Suppressor macrophage (primary cell): Measurements from ENCODE around the gene SLC3A2.
"Not testable (repeated sequence)": the region's sequence is repeated elsewhere in the genome, so short reads cannot be mapped to it uniquely, and the experiment has no call there.

Source experiments
- DNase-seq, 4 experiments: peaks; one replicate each; pipeline ENCODE4 v3.0.0-alpha.2; 2020 to 2022

Gene SLC3A2

DNA sequence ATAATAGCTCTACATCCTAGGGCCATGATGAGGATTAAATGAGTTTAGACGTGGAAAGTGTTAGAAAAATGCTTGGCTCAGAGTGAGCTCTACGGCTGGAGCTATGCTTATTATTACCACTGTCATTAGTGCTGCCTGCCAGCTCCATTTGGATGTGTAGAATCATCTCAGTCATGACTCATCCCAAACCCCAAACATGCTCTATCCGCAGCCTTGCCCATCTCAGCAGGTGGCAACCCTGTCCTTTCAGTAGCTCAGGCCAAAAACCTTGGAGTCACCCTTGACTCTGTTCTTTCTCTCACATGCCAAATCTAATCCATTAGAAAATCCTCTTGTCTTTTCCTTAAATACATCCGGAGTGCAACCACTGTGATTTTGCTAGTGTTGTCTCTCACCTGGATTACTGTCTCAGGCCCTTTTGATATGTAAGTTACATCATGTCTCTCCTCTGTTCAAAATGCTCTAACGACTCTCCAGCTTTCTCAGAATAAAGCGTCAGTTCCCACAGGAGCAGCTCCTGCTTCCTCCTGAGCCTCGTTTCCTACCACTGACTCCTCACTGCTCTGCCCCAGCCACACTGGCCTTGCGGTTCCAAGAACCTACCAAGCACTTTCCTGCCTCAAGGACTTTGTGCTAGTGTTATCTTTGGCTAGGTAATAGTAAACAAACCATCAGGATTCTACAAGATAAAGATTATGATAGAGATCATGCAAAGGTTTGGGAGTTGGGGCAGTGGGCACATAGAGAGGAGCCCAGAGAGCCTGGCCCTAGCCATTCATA, 51.0 kb downstream of the SLC3A2 start:
- DNase-seq: no peak

- DNase-seq: no peak
Observed at GRCh38 chr11:62933285-62933684, 52.6 kb downstream of the SLC3A2 start.

DNA sequence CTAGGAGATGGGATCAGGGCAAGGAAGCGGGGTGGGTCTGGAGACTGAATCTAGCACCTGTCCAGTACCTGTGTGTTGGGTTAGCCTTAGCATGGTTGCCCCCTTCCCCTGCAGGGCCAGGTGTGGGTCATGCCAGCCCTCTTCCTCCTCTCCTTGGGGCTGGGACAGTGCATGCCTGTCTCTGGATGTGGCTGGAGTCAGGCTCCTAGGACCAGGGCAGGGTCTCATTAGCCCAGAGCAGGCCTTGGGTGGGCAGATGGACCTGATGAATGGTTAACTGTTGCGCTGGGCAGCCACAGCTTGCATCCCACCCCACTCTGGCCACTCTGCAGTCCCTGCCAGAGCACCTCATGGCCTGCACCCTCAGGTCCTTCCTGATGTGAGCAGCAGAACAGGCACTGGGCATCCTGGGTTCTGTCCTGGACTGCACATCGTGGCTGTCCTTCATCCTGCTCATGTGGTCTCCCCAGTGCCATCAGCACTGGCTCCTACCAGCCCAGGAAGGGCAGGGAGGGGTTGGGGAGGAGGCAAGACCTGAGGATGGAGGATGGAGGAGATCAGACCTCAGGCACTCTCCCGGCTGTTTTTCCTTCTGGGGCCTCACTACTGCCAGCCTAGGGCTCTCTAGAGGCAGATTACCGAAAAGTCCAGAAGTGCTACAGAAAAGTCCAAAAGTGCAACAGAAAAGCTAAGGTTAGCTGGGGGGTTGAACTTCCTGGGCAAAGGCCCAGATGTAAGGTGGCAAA, 53.2 kb downstream of the SLC3A2 start:
- DNase-seq: no peak

DNA sequence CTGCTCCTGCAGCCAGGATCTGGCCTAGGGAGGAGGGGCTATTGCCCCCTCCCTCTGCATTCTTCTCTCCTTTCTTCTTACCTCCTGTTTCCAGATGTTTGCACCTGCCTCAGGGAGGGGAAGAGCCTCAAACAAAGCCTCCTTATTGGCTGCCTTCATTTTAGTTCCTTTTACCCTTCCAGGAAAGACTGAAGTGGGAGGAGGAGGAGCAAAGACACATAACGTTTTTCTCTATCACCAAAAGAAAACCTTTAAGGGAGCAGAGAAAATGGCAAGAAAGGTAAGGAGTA, 53.7 kb downstream of the SLC3A2 start:
- DNase-seq: no peak

DNA sequence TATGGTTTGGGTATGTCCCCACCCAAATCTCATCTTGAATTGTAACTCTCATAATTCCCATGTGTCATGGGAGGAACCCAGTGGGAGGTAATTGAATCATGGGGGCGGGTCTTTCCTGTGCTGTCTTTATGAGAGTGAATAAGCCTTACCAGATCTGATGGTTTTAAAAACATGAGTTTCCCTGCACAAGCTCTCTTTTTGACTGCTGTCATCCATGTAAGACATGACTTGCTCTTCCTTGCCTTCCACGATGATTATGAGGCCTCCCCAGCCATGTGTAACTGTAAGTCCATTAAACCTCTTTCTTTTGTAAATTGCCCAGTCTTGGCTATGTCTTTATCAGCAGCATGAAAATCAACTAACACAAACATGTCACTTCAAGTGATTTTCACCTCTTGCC, 56.8 kb downstream of the SLC3A2 start:
- DNase-seq: not testable (repeated sequence)
